Activated CD8-positive, alpha-beta memory T cell treated with anti-CD3 and anti-CD28 coated beads, Interleukin-2, amount 10 ng/mL, durations not matched to agents 7 days and 5 days (primary cell): ENCODE results near the gene SIGLECL1. TPM values are rescaled to one million over a fixed set of nuclear protein-coding genes. Genes with fewer than 3 reads are reported as not detected.

Experiments used
- ATAC-seq: fragments of 150-1000 bp; cut with Tn5 transposase; one replicate; pipeline ENCODE4 v1.10.0; 2021; ENCODE audit warnings: moderate library complexity
- CTCF ChIA-PET: fragments of 350-600 bp; sonication (Branson Sonifier 250); formaldehyde crosslinking; loops from one replicate; lab custom pipeline; 2021; ENCODE audit warnings: antibody characterized with exemption; lab: Charles Lee
- DNase-seq: peaks from one replicate; pipeline ENCODE4 v3.0.0-alpha.2; 2020
- H3K27ac Mint-ChIP-seq: one replicate; pipeline ENCODE4 v1.8.0; 2021; ENCODE audit warnings: mild to moderate bottlenecking, mixed read lengths
- H3K27me3 Mint-ChIP-seq: one replicate; pipeline ENCODE4 v1.8.0; 2021; ENCODE audit warnings: mixed read lengths
- H3K36me3 Mint-ChIP-seq: one replicate; pipeline ENCODE4 v1.8.0; 2021; ENCODE audit warnings: mild to moderate bottlenecking, mixed read lengths
- H3K4me1 Mint-ChIP-seq: one replicate; pipeline ENCODE4 v1.8.0; 2021; ENCODE audit warnings: mixed read lengths
- H3K4me3 Mint-ChIP-seq: one replicate; pipeline ENCODE4 v1.8.0; 2021; ENCODE audit warnings: mild to moderate bottlenecking, moderate library complexity, mixed read lengths
- H3K9me3 Mint-ChIP-seq: one replicate; pipeline ENCODE4 v1.8.0; 2022; ENCODE audit warnings: low read depth, mixed read lengths
- total RNA-seq, 2 experiments: library from RNA; stranded (reverse); gene quantifications; one replicate each; pipeline ENCODE4 v1.2.3, GENCODE V29; 2021

Gene SIGLECL1
- total RNA-seq, 2 experiments from 2014 or later, result not detected

DNA sequence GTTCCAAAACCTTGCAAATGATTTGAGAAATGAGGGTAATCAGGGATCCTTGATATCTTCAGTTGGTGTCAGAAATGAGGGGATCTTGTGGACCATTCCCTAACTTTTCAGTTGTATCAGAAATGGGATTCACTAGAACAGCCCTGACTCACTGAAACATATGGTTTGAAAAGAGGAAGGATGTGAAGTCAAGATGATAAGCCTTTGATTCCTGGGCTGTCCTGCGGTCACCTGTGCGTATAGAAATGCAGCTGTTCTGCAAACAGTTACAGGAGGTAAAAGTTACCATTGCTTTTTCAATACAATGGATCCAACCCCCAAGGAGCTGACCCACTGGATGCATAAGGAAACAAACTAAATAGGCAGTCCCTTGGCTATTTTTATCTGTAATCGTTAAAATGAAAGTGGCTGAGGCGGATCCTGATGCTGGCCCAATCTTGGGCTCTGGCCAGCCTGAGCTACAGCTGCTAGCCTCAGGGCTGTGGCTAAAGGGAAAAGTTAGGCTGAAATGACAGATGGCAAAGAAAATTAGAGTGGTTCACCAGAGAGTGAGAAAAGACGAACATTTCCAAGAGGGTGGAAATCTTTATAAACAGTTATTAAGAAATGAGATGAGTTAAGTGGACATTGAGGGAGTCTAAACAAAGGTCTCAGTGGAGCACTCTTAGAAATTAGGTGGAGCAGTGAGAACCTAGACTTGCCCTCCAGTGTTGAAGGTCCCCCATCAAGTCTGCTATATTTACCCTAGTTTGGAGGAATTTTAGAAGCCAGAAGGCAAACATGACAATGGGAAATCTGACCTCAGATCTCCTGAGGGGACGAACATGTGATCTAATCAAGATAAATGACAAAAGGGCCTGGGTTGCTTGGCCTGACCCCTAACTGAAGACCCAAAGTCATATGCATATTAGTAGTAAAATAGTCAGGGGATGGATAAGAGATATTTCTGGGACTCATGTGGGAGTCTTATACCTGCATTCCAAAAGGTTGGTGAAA lies 7.6 kb downstream of the SIGLECL1 start:
- no peak for ATAC-seq
- Mint-ChIP-seq H3K4me3 (peak overlapping the region; percentile 19), H3K27me3 (peaks cover 28% of the 10 kb centered on the region), H3K4me1 (peaks cover 52% of the 10 kb centered on the region), H3K9me3 (no peaks in the 10 kb centered on the region), H3K36me3 (peaks cover 2% of the 10 kb centered on the region), H3K27ac (peak overlapping the region; percentile 64)
- CTCF ChIA-PET, result interaction anchor here (0.6 to 5.9 kb wide), 34 partner anchors 7 to 398 kb away, joined by 3 to 204 read pairs (median 4); partner anchors contain the start of genes CD33, SIGLEC9 and SIGLECL1
- DNase-seq, result no peak

DNA sequence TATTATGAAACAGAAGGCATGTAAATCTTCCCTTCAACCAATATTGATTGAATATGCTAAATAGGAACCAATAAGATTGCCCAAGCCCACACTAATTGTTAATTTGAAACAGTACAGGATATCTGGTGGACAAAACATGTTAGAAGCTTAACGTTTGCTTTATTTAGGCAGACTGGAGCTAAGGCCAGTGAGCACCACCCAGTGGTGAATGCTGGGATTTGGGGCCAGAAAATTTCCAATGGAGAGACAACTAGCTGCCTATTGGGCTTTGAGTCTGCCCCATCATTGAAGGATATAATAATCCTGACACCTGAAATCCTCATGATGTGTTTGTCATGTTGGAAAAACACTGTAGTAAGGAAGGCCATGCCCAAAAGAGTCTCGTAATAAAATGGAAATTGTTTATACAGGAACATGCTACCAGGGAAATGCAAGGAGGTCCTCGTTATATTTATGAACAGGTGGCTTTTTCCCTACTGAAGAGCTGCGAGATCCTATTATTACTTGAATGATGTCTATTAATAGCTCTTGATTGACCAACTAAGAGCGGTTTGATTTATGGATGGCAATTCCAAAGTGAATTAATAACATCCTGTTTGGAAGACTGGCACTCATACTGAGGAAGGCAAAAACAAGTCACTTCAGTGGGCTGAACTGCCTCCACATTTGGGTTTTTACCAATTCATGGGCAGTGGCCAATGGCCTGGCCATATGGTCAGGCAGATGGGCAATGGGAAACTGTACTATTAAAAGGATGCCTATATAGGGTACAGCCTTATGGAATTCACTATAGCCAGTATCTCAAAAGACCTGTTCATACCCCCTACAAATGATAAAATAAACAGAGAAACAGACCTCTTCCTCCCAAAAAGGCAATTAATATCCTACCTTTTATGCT lies 8.7 kb downstream of the SIGLECL1 start:
- CTCF ChIA-PET, result interaction anchor here (0.6 to 5.9 kb wide), 29 partner anchors 8 to 397 kb away, joined by 3 to 204 read pairs (median 6); partner anchors contain the start of genes SIGLEC9 and SIGLECL1

DNA sequence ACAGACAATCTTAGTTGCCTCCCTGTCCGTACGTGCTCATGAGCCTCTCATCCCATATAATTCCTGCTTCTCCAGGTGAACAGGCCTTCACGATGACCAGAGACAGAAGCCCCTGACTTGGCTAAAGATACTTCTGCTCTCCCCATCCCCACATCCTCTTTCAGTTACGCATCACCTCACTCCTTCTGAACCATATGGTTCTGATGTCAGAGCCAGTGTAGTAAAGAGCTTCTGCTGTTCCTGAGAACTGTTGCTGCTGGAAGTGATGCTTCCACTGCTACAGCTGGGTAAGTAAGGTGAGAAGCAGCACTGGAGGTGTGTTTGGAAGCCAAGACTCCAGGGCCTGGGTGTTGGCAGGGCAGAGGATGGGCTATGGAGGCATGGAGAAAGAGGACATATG lies 12.9 kb downstream of the SIGLECL1 start:
- CTCF ChIA-PET, result interaction anchor here (0.9 to 2.0 kb wide), 2 partner anchors 105 to 107 kb away, joined by 4 to 8 read pairs; no protein-coding TSS in a partner anchor
- Mint-ChIP-seq H3K4me3 (no peak overlapping the region), H3K27ac (no peak overlapping the region), H3K4me1 (peaks cover 10% of the 10 kb centered on the region), H3K27me3 (peaks cover 43% of the 10 kb centered on the region), H3K9me3 (no peaks in the 10 kb centered on the region), H3K36me3 (no peaks in the 10 kb centered on the region)
- DNase-seq (no peak), ATAC-seq (no peak)

More for the DNA sequence above, 8.7 kb downstream of the SIGLECL1 start:
- H3K9me3 Mint-ChIP-seq, result no peaks in the 10 kb centered on the region
- no peak overlapping the region for H3K4me3 Mint-ChIP-seq
- peak; percentile 83 for DNase-seq
- H3K27me3 Mint-ChIP-seq, result peaks cover 37% of the 10 kb centered on the region
- H3K4me1 Mint-ChIP-seq, result peaks cover 41% of the 10 kb centered on the region
- H3K36me3 Mint-ChIP-seq, result peaks cover 2% of the 10 kb centered on the region
- no peak overlapping the region for H3K27ac Mint-ChIP-seq
- peak; percentile 38 for ATAC-seq

DNA sequence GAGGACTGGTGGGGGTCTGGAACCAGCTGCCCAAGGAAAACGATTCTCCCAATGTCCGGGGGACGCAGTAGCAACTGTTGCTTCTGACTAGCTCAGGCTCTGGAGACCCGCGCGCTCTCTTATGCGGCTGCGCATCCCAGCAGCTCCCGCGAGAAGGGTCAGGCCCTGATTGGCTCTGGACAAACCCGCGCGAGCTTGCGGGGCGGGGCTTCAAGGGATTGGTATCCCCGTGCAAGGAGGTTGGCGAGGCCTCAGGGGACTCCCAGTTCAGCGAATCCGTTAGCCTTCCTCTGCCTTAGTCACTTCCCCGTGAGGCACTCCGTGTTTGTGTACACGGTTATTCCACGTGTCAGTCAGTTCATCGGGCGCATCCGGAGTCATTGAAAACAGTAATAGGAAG lies 20.2 kb downstream of the SIGLECL1 start:
- Mint-ChIP-seq H3K4me3 (no peak overlapping the region), H3K27ac (no peak overlapping the region), H3K4me1 (peaks cover 18% of the 10 kb centered on the region), H3K36me3 (no peaks in the 10 kb centered on the region), H3K27me3 (peaks cover 15% of the 10 kb centered on the region), H3K9me3 (no peaks in the 10 kb centered on the region)
- DNase-seq, result peak; percentile 35
- no peak for ATAC-seq
- CTCF ChIA-PET, result interaction anchor here (1.3 to 2.4 kb wide), 4 partner anchors 11 to 112 kb away, joined by 3 to 13 read pairs (median 7); no protein-coding TSS in a partner anchor

DNA sequence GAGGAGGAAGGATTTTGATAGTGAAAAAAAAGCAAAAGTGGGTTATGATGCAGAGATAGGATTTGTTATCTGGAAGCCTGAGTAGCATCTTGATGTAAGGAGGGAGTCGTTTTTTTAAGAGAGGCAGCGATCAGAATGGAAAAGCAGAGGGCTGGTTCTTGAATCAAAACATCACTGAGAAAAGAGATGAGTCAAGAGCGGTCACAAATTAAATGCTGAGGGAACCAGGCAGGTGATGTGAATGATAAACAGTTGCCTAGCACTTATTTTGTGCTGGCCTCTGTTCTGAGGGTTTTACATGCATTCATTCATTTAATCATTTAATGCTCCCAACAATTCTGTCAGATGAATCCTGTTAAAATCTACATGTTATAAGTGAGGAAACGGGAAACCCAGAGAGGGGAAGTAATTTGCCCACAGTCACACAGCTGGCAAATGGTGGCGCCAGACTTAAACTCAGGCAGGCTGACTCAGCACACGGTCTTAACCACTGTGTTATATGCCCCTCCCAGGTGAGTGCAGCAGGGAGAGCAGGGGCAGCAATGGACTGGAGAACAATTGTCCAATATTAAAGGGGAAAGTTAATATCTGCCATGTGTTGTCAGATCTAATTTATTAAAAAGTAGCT lies 21.4 kb downstream of the SIGLECL1 start:
- Mint-ChIP-seq H3K4me3 (no peak overlapping the region), H3K27ac (peak overlapping the region; percentile 9), H3K36me3 (no peaks in the 10 kb centered on the region), H3K9me3 (no peaks in the 10 kb centered on the region), H3K27me3 (peaks cover 15% of the 10 kb centered on the region), H3K4me1 (peaks cover 15% of the 10 kb centered on the region)
- ATAC-seq (peak; percentile 86), DNase-seq (peak; percentile 57)
- CTCF ChIA-PET, result interaction anchor here (1.3 to 2.0 kb wide), 2 partner anchors 13 to 14 kb away, joined by 4 to 10 read pairs; no protein-coding TSS in a partner anchor

DNA sequence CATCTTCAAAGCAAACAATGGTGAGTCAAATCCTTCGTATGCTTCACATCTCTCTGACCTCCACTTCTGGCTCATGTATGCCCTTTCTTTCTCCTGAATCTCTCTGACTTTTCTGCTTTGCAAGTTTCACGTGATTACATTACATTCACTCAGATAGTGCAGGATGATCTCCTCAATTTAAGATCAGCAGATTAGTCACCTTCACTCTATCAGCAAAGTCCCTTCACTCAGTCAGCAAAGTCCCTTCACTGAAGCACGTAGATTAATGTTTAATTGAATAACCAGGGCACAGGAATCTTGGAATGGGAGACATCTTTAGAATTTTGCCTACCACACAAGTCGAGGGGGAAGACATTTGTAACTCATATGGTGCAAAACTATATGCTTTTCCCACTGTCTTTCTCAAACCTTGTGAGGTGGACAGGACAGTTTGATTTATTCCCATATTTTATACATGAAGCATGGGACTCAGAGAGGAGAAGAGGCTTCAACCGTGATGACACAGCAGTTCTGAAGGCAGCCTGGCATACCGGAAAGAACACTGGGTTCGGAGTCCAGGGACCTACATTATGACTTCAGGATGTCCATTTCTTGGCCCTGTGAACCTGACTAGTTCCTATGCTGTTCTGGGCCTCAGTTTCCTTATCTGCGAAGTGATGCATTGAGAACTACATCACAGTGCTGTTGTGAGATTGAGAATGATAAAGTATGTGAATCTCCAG lies 23.3 kb downstream of the SIGLECL1 start:
- DNase-seq (peak; percentile 19), ATAC-seq (no peak)
- no peak overlapping the region for H3K27ac Mint-ChIP-seq
- no peaks in the 10 kb centered on the region for H3K9me3 Mint-ChIP-seq
- H3K36me3 Mint-ChIP-seq, result no peaks in the 10 kb centered on the region
- peaks cover 15% of the 10 kb centered on the region for H3K4me1 Mint-ChIP-seq
- CTCF ChIA-PET, result interaction anchor here (0.8 kb wide), 1 partner anchor 15 kb away, joined by 3 read pairs; no protein-coding TSS in a partner anchor
- H3K4me3 Mint-ChIP-seq, result no peak overlapping the region
- peaks cover 26% of the 10 kb centered on the region for H3K27me3 Mint-ChIP-seq

DNA sequence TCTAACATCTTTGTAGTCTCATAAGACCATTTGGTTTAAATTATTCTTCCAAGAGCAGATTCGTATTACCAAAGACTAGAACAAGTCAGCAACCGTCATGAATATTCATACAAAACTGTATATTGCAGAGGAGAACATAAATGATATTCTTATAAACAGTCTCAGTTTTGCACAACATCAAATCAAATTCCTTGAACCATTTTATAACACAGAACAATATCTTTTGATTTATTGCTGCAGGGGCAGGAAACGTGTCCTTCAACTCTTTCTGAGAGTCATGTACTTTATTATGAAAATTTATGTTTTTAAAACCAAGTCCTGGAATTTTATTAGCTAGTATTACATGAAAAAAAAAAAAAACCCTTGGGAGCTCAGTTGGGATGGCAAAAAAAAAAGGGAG lies 26.2 kb downstream of the SIGLECL1 start:
- DNase-seq, result no peak
- no peak overlapping the region for H3K4me3 Mint-ChIP-seq
- ATAC-seq, result no peak
- H3K27me3 Mint-ChIP-seq, result peaks cover 36% of the 10 kb centered on the region
- no peak overlapping the region for H3K27ac Mint-ChIP-seq
- H3K9me3 Mint-ChIP-seq, result peaks cover 2% of the 10 kb centered on the region
- CTCF ChIA-PET, result interaction anchor here (2.4 kb wide), 1 partner anchor 18 kb away, joined by 6 read pairs; no protein-coding TSS in a partner anchor
- H3K4me1 Mint-ChIP-seq, result peaks cover 12% of the 10 kb centered on the region
- H3K36me3 Mint-ChIP-seq, result no peaks in the 10 kb centered on the region

DNA sequence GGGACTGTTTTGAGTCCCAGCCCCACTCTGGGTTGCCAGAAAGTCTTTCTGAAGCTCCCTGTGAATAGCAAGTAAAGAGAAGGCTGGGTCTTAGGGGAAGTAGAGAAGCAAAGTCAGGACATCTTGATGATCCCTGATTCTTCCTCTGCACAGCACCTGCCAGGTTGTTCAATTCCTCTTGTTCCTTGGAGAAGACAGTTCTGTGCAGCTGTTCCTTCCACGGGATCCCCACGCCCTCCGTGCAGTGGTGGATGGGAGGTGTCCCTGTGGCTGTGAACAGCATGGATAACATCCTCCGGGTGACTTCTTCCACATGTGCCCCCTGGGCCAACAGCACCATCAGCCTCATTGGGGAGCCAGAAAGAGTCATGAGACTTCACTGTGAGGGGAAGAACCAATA lies 31.5 kb downstream of the SIGLECL1 start:
- no peak for DNase-seq
- Mint-ChIP-seq H3K27ac (no peak overlapping the region), H3K4me3 (no peak overlapping the region), H3K36me3 (no peaks in the 10 kb centered on the region), H3K4me1 (no peaks in the 10 kb centered on the region), H3K27me3 (peaks cover 49% of the 10 kb centered on the region), H3K9me3 (peaks cover 2% of the 10 kb centered on the region)
- CTCF ChIA-PET, result no interaction called here
- ATAC-seq, result no peak

DNA sequence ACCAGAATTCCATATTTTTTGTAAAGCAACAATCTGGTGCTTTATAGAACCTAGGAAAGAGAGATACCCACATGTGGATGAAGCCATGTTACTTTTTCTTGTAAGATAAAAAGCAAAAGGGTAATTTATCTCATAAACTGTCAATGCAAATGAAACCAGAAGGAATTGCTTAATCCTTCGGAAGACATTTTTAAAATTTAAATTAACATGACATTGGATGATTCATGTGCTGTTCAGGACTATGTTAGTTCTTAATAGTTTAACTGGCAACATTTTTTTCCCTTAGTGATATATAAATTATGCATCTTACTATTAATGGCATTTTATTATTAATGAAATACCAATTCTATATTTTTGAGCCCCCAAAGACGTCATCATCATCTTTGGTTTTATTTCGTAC lies 34.8 kb downstream of the SIGLECL1 start:
- Mint-ChIP-seq H3K27me3 (peaks cover 28% of the 10 kb centered on the region), H3K4me1 (no peaks in the 10 kb centered on the region), H3K4me3 (no peak overlapping the region), H3K36me3 (no peaks in the 10 kb centered on the region), H3K27ac (no peak overlapping the region), H3K9me3 (no peaks in the 10 kb centered on the region)
- no peak for DNase-seq
- ATAC-seq, result no peak
- CTCF ChIA-PET, result no interaction called here

DNA sequence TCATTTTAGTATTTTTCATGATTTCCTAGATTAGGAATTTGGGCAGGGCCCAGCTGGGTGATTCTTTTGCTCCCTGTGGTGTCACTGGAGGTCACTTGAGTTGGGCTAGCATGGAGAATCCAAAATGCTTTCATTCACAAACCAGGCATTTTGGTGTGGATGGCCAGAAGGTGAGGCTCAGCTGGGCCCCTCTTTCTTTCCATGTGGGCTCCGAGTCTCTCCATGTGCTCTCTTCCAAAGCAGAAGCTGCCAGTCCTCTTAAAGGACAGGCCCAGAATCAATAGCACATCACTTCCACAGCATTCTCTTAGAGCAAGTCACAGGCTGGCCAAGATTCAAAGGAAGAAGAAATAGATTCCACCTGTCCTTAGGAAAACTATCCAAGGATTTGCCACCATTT lies 38.8 kb downstream of the SIGLECL1 start:
- Mint-ChIP-seq H3K4me1 (no peaks in the 10 kb centered on the region), H3K36me3 (no peaks in the 10 kb centered on the region), H3K27ac (no peak overlapping the region), H3K27me3 (peaks cover 13% of the 10 kb centered on the region), H3K9me3 (no peaks in the 10 kb centered on the region), H3K4me3 (no peak overlapping the region)
- ATAC-seq (no peak), DNase-seq (no peak)
- CTCF ChIA-PET, result no interaction called here

DNA sequence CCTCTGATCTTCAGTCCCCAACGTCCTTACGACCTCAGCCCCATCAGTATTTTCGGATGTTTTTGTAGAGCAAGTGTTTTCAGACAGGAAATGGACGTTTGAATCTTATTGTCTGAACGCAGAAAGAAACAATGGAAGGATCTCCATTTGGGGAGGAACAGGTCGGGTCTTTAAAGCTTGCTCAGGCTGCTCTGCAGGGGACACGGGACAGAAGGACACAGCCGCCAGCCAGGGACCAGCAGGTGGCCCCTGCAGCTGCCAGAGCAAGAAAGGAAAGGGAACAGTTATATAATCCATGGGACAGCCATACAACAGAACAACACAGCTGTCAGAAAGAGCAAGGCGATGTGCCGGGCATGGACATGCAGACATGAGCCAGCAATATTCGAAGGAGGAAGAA lies 42.1 kb downstream of the SIGLECL1 start:
- DNase-seq, result no peak
- no peaks in the 10 kb centered on the region for H3K9me3 Mint-ChIP-seq
- H3K27me3 Mint-ChIP-seq, result peaks cover 2% of the 10 kb centered on the region
- no peaks in the 10 kb centered on the region for H3K4me1 Mint-ChIP-seq
- H3K36me3 Mint-ChIP-seq, result no peaks in the 10 kb centered on the region
- CTCF ChIA-PET, result no interaction called here
- no peak for ATAC-seq
- H3K27ac Mint-ChIP-seq, result no peak overlapping the region
- no peak overlapping the region for H3K4me3 Mint-ChIP-seq

DNA sequence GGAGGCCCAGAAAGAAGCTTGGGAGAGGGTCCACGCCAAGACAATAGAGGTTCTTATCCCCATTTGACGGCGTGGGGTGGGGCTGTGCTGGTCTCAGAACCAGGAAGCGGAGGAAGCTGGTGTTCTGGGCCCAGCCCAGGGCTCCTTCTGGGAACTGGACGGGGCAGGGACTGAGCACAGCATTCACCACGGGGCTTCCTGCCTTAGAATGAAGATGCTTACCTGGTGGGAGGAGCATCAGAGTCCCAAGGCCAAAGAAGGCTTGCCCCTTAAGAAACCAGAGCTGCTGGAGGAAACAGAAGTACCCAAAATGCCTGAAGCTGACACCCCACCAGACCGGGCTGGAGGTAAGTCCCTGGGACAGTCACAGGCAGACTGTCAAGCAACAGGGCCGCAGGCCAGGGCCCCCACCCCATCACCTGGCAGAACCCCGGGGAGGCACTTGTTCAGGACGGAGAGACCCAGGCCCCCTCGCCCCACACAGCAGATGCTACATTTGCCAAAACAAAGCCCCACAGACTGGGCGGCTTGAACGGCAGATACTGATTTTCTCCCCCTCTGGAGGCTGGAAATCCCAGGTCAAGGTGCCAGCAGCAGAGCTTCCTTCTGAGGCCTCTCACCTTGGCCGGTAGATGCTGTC lies 42.8 kb downstream of the SIGLECL1 start:
- CTCF ChIA-PET, result no interaction called here
- Mint-ChIP-seq H3K4me1 (no peaks in the 10 kb centered on the region), H3K27ac (no peak overlapping the region)

More for the DNA sequence above, 42.8 kb downstream of the SIGLECL1 start:
- Mint-ChIP-seq H3K36me3 (no peaks in the 10 kb centered on the region), H3K9me3 (no peaks in the 10 kb centered on the region), H3K27me3 (peaks cover 2% of the 10 kb centered on the region), H3K4me3 (no peak overlapping the region)
- ATAC-seq (no peak), DNase-seq (no peak)
